WTC11 (cell line): ENCODE measurements around the gene NT5C. TPM values are rescaled to one million over a fixed set of nuclear protein-coding genes. Genes with fewer than 3 reads are reported as not detected.

Experiments
- ATAC-seq: fragments of 200-7000 bp; cut with Tn5 transposase; 2 replicates; pipeline ENCODE4 v1.10.0; 2021; ENCODE audit warnings: mild to moderate bottlenecking, moderate library complexity
- CTCF ChIA-PET: fragments of 300-600 bp; sonication (Branson Sonifier 250); formaldehyde crosslinking; loops from one replicate; lab custom pipeline; 2021; ENCODE audit warnings: antibody characterized with exemption; lab: Charles Lee
- POLR2A ChIA-PET: fragments of 350-600 bp; sonication (Branson Sonifier 250); formaldehyde crosslinking; loops from one replicate; lab custom pipeline; 2021; ENCODE audit warnings: antibody characterized with exemption; lab: Charles Lee
- DNase-seq: peaks from one replicate; pipeline ENCODE4 v3.0.0; 2021; ENCODE audit warnings: low spot score
- H3K27ac Mint-ChIP-seq: 2 replicates; pipeline ENCODE4 v1.8.0; 2021; ENCODE audit warnings: mixed read lengths
- H3K27me3 Mint-ChIP-seq: 2 replicates; pipeline ENCODE4 v1.8.0; 2021; ENCODE audit warnings: low read depth, mild to moderate bottlenecking, moderate library complexity, mixed read lengths
- H3K36me3 Mint-ChIP-seq: 2 replicates; pipeline ENCODE4 v1.8.0; 2021; ENCODE audit warnings: mixed read lengths
- H3K4me1 Mint-ChIP-seq: 2 replicates; pipeline ENCODE4 v1.8.0; 2022; ENCODE audit warnings: mixed read lengths
- H3K4me3 Mint-ChIP-seq: 2 replicates; pipeline ENCODE4 v1.8.0; 2021; ENCODE audit warnings: mild to moderate bottlenecking, moderate library complexity, mixed read lengths
- H3K9me3 Mint-ChIP-seq: 2 replicates; pipeline ENCODE4 v1.8.0; 2021; ENCODE audit warnings: mixed read lengths
- FOXK1 ChIP-seq: sonication (generic); formaldehyde crosslinking; IDR thresholded peaks from 2 replicates; pipeline ENCODE4 v1.8.0; 2022; ENCODE audit warnings: mild to moderate bottlenecking, moderate library complexity, missing genetic modification reagents
- GRHL2 ChIP-seq: fragments of 250-450 bp; sonication (Bioruptor Pico); IDR thresholded peaks from 2 replicates; pipeline ENCODE4 v1.8.0; 2022; ENCODE audit warnings: mild to moderate bottlenecking, moderate library complexity; ENCODE audit not compliant: insufficient replicate concordance, severe bottlenecking
- IRF2 ChIP-seq: sonication (generic); formaldehyde crosslinking; IDR thresholded peaks from 2 replicates; pipeline ENCODE4 v1.8.0; 2022; ENCODE audit warnings: low read depth, missing genetic modification reagents, borderline replicate concordance
- MAX ChIP-seq: sonication (generic); formaldehyde crosslinking; IDR thresholded peaks from 2 replicates; pipeline ENCODE4 v1.8.0; 2022; ENCODE audit warnings: mild to moderate bottlenecking, missing genetic modification reagents
- MYBL2 ChIP-seq: sonication (generic); formaldehyde crosslinking; IDR thresholded peaks from 2 replicates; pipeline ENCODE4 v1.8.1; 2023; ENCODE audit warnings: mild to moderate bottlenecking, moderate library complexity, missing genetic modification reagents
- NR3C1 ChIP-seq: sonication (generic); formaldehyde crosslinking; conservative IDR thresholded peaks from 2 replicates; pipeline ENCODE4 v1.8.1; 2023; ENCODE audit warnings: low read depth, mild to moderate bottlenecking, missing genetic modification reagents
- PREB ChIP-seq: sonication (generic); formaldehyde crosslinking; IDR thresholded peaks from 2 replicates; pipeline ENCODE4 v1.8.1; 2022; ENCODE audit warnings: mild to moderate bottlenecking, missing genetic modification reagents, moderate library complexity, borderline replicate concordance
- SOX15 ChIP-seq: fragments of 250-450 bp; sonication (Bioruptor Pico); IDR thresholded peaks from 2 replicates; pipeline ENCODE4 v1.9.0; 2021; ENCODE audit warnings: mild to moderate bottlenecking
- STAT6 ChIP-seq: sonication (generic); formaldehyde crosslinking; conservative IDR thresholded peaks from 2 replicates; pipeline ENCODE4 v1.8.1; 2023; ENCODE audit warnings: mild to moderate bottlenecking, low read depth, missing genetic modification reagents, moderate library complexity
- TEAD1 ChIP-seq: sonication (generic); formaldehyde crosslinking; IDR thresholded peaks from 2 replicates; pipeline ENCODE4 v1.8.0; 2022; ENCODE audit warnings: mild to moderate bottlenecking, missing genetic modification reagents
- TEAD4 ChIP-seq: sonication (generic); formaldehyde crosslinking; IDR thresholded peaks from 2 replicates; pipeline ENCODE4 v1.8.0; 2022; ENCODE audit warnings: mild to moderate bottlenecking, missing genetic modification reagents
- ZNF232 ChIP-seq: sonication (generic); formaldehyde crosslinking; IDR thresholded peaks from 2 replicates; pipeline ENCODE4 v1.8.0; 2022; ENCODE audit warnings: mild to moderate bottlenecking, missing genetic modification reagents
- ZNF281 ChIP-seq: sonication (generic); formaldehyde crosslinking; IDR thresholded peaks from 2 replicates; pipeline ENCODE4 v1.8.0; 2023; ENCODE audit warnings: mild to moderate bottlenecking, missing genetic modification reagents
- ZNF416 ChIP-seq: fragments of 250-450 bp; sonication (Bioruptor Pico); IDR thresholded peaks from 2 replicates; pipeline ENCODE4 v1.9.0; 2021; ENCODE audit warnings: mild to moderate bottlenecking, inconsistent platforms
- ZNF532 ChIP-seq: fragments of 250-450 bp; sonication (Bioruptor Pico); IDR thresholded peaks from 2 replicates; pipeline ENCODE4 v1.9.0; 2021; ENCODE audit warnings: mild to moderate bottlenecking, borderline replicate concordance
- total RNA-seq: library from RNA; stranded (reverse); gene quantifications from 3 replicates; pipeline ENCODE4 v1.2.3, GENCODE V29; 2021

NT5C gene
- total RNA-seq, 1 experiment from 2014 or later: 91.0 TPM

GRCh38 chr17:75098861-75099260, 32.7 kb downstream of the NT5C start:
- peak overlapping the region; percentile 64; the same call in 1 of the 2 replicates for H3K27ac Mint-ChIP-seq
- H3K27me3 Mint-ChIP-seq: no peaks in the 10 kb centered on the region
- ChIA-PET POLR2A (no interaction called here), CTCF (interaction anchor here (0.6 to 1.7 kb wide), 2 partner anchors 15 to 52 kb away, joined by 3 to 5 read pairs; no protein-coding TSS in a partner anchor)
- DNase-seq (no peak), ATAC-seq (no peak)
- peaks cover 32% of the 10 kb centered on the region for H3K36me3 Mint-ChIP-seq
- no peak overlapping the region for H3K4me3 Mint-ChIP-seq
- H3K9me3 Mint-ChIP-seq: no peaks in the 10 kb centered on the region
- H3K4me1 Mint-ChIP-seq: peaks cover 11% of the 10 kb centered on the region
- TF ChIP-seq NR3C1 (CRISPR knock-in tag) (no peak), SOX15 (CRISPR knock-in tag) (no peak), MYBL2 (CRISPR knock-in tag) (no peak), ZNF416 (CRISPR knock-in tag) (no peak), ZNF232 (CRISPR knock-in tag) (no peak), IRF2 (CRISPR knock-in tag) (no peak), ZNF281 (CRISPR knock-in tag) (no peak), ZNF532 (CRISPR knock-in tag) (no peak), TEAD4 (CRISPR knock-in tag) (no peak), PREB (CRISPR knock-in tag) (no peak), GRHL2 (no peak), MAX (CRISPR knock-in tag) (no peak)

GRCh38 chr17:75097865-75098264, 33.7 kb downstream of the NT5C start:
- TF ChIP-seq TEAD1 (no peak), FOXK1 (CRISPR knock-in tag) (no peak), STAT6 (CRISPR knock-in tag) (no peak)
- DNase-seq (no peak), ATAC-seq (no peak)
- no peaks in the 10 kb centered on the region for H3K27me3 Mint-ChIP-seq
- ChIA-PET POLR2A (no interaction called here), CTCF (interaction anchor here (1.7 kb wide), 1 partner anchor 16 kb away, joined by 5 read pairs; no protein-coding TSS in a partner anchor)
- no peak overlapping the region for H3K27ac Mint-ChIP-seq
- peaks cover 27% of the 10 kb centered on the region for H3K36me3 Mint-ChIP-seq
- no peaks in the 10 kb centered on the region for H3K9me3 Mint-ChIP-seq
- H3K4me3 Mint-ChIP-seq: no peak overlapping the region
- peaks cover 12% of the 10 kb centered on the region for H3K4me1 Mint-ChIP-seq
